GM19351 (cell line): ENCODE results near the gene TCIRG1.
"Not testable (repeated sequence)": the region's sequence is repeated elsewhere in the genome, so short reads cannot be mapped to it uniquely, and the experiment has no call there.

Source experiments
- ATAC-seq: cut with Tn5 transposase; IDR thresholded peaks from one replicate; pipeline ENCODE4 v1.9.1; 2021; ENCODE audit warnings: mild to moderate bottlenecking, moderate library complexity; ENCODE audit not compliant: unreplicated experiment

The TCIRG1 gene

DNA sequence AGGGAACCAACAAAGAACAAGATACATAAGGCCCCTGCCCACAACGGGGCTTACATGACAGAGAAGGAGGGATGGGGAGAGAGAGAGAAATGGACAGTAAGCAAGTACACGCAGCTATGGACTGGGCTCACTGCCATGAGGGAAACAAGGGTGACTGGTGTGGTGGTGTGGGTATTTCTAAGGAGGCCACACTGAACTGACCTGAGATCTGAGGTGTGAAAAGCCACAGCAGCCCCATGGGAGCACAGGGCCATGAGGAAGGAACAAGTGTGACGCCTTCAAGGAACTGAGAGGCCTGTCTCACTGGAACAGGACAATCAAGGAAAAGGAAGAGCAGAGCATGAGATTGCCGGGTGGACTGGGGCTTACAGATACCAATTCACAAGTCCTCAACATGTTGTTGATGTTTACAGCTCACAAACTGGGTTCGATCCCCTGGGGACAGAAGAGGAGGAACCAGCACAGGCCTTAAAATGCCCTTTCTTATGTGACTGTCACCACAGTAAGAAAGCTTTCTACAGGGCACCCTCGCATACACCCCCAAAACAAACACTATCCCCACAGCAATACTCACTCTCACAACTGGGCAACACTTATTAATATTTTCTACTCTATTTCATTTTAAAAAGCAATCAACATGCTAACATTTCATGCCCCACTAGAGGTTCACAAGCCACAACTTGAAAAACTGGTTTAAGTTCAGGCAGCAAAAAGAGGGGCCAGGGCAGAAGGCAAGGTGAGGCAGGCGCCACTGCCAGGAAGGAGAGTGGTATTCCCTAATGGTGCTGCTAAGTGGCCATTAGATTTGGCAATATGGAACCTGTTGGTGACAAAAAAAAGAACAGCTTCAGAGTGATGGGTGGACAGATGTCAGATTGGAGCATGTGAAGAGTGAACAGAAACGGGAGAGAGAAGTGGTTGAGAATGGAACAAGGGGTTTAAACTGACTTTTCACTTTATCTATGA, 39.1 kb downstream of the TCIRG1 start:
- no peak for ATAC-seq

DNA sequence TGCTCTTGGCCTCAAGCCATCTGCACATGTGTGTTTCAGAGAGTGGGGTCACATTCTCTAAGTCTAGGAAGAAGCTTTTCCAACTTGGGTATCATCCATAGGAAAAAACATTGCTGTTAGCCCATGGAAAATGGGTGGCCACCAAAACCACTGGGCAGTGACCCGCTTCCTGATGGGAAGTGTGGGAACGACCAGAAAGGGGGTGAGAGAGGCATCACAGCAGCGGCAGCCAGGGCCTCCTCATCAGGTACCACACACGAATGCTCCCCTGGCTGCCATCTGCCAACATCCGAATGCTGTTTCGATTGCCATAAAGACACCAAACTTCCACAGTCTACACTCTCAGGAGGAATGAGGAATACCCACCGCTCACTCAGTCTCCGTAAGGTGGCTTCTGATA, 42.0 kb downstream of the TCIRG1 start:
- ATAC-seq = no peak

DNA sequence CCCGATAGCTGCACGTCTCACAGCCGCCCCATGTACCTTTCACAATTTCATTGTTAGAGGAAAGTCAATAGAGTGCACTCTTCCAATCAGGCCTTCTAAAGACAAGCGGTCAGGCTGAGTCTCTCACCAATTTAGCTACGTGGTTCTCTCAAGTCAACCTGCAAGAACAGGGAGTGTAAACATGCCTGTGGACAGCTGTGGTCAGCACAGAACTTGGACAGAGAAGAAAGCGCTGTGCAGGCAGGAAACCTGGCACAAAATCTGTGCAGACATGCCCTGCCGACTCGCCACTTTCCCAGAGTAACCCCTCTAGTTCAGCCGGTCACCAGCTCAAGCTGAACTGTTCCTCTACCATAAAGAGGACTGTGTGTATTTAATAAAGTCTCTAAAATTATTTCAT, 42.9 kb downstream of the TCIRG1 start:
- ATAC-seq = no peak

DNA sequence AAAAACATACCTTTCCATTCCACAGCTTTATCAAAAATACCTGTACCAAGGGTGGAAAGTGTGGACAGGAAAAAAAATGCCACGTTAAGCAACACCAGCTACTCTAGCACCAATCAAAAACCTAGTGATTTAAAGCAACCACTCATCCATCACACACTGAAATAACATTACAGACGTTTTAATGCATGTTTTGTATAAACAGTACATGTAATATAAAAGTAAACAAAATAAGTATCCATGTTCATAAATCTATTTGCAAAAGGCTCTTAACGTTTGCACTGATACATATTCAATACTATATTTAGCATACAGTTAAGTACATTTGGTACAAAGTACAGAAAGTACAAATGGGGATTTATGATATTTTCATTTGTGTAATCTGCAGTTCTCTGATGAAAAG, 43.7 kb downstream of the TCIRG1 start:
- ATAC-seq = no peak

DNA sequence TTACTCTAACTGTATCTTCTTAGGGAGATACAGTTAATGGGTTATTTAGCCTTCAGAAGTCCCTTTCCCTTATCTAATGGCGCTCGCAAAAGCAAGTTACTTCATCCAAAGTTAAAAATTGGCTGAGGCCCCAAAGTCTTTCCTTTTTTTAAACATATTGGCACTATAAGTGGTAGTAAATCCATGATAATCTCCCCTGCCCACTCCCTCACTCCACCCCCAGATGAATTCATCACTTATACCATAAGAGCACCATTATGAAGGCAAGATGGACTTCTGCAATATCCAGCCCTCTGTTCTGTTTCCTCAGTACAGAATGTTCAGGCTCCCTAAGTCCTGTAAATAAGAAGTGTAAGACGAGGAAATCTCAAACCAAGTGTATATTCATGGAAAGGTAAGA, 44.7 kb downstream of the TCIRG1 start:
- ATAC-seq = no peak

DNA sequence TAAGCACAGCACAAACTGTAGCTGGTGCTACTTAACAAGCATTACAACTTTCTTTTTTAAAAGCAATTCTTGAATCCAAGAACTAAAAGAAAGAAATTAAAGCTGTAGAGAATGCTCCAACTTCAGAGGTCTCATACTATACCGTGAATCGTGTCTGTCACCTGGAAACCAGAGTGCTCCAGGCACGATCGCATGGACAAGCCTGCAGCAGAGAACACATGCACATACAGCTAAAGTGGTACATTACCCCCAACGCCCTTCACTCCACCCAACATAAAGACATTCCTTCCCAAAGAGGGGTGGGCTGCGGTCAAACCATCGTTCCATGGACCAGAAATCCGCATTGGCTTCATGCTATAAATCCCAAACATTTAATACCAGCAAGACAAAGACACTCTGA, 50.9 kb downstream of the TCIRG1 start:
- ATAC-seq = no peak

DNA sequence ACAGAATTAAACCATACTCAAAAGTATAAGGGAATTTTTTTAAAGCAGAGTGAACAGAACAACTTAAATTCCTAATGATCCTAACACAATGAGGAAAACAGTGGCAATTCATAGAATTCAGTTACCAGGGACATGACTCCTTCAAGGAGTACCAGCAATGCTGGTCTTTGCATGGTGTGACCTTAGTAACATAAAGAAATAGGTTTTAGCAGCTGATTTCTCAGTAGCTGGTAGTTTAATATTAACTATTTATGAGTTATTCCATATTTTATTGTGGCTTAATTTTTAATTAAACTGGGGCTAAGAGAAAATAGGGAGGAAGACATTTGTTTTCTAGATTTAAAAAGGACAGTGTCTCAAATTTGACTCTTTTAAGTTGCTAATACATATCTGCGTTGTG, 51.5 kb downstream of the TCIRG1 start:
- ATAC-seq = no peak

DNA sequence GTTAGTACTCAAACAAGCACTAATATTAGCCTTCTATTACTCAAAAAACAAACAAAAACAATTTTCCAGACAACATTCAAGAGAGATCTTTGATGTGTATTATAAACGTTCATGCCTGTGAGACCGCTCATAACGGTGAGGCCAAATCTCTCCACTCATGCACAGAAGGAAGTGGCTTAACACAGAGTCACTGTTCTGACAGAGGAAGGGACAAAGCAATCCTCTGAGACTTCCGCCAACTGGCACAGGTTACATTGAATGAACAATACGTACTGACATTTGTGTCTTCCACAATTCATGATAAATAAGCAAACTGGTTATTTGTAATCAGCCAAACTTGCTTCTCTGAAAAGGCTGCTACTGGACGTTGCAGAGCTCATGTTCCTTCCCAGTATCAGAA, 51.9 kb downstream of the TCIRG1 start:
- ATAC-seq = no peak

DNA sequence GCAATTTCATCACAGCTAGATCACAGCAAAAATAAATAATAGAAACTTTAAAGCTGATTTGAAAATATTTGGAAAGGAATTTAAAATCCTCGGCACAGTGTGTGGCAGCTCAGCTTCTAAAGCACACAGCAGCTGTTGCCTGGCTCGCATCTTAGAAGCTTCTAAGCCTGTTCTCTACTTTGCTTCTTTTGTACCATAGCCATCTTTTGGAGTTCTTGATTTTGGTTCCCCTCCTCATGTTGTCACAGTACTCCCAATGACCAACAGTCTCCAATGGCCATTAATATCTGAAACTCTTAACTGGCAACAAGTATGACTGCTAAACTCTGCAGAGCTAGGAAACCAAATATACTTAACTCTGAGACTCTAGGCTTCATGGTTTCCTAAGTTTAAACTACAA, 53.6 kb downstream of the TCIRG1 start:
- ATAC-seq = no peak

DNA sequence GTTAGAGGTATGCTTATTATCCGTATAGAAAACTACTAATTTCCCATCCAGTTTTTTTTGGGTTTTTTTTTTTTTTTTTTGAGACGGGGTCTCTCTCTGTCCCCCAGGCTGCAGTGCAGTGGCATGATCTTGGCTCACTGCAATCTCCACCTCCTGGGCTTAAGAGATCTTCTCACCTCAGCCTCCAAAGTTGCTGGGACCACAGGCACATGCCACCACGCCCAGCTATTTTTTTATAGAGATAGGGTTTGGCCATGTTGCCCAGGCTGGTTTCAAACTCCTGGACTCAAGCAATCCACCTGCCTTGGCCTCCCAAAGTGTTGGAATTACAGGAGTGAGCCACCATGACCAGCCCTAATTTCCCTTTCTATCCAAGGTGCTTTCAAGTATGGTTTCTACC, 54.1 kb downstream of the TCIRG1 start:
- ATAC-seq = not testable (repeated sequence)

DNA sequence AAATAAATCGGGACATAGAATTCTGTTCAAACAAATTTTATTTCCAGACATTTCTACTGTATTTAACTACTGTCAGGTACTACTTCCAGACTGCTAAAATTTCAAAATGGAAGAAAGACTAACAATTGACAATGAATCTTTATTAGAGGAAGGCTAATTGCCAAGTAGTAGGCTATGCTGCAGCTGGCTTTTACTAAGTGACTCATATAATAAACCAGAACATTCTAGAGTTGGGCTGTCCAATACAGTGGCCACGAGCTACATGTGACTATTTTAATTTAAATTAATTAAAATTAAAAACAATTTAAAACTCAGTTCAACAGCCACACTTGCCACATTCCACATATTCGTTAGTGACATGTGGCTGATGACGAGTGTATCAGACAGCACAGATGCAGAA, 54.7 kb downstream of the TCIRG1 start:
- ATAC-seq = no peak

DNA sequence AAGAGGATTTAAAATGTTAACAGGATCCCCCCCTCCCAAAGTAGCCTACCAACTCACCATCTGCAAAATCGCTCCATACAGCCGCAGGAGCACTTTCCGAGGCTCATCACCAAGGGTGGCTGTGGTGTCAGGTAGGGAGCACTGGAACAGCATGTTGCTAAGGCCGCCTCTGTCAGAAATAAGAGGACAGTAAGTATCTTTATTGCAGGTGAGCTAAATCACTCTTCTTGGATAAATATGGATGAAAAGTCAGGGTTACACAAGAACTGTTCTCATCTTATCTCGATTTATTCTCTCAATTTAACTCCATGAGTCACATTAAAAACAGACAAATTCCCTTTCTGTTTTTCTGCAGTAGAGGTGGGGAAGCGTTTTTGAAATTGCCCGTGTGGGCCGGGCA, 58.1 kb downstream of the TCIRG1 start:
- ATAC-seq = no peak

DNA sequence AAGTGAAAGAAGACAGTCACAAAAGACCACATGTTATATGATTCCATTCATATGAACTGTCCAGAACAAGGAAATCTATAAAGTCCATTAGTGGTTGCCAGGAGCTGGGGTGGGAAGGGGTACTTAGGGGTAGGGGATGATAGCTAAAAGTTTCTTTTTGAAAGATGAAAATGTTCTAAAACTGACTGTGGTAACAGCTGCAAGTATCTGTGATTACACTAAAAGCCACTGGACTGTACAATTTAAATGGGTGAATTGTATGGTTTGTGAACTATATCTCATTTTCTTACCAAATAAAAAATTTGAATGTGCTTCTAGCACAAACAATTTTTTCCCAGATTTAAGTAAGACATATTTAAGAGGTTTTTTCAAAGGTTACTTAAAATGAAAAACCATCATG, 60.2 kb downstream of the TCIRG1 start:
- ATAC-seq = no peak

DNA sequence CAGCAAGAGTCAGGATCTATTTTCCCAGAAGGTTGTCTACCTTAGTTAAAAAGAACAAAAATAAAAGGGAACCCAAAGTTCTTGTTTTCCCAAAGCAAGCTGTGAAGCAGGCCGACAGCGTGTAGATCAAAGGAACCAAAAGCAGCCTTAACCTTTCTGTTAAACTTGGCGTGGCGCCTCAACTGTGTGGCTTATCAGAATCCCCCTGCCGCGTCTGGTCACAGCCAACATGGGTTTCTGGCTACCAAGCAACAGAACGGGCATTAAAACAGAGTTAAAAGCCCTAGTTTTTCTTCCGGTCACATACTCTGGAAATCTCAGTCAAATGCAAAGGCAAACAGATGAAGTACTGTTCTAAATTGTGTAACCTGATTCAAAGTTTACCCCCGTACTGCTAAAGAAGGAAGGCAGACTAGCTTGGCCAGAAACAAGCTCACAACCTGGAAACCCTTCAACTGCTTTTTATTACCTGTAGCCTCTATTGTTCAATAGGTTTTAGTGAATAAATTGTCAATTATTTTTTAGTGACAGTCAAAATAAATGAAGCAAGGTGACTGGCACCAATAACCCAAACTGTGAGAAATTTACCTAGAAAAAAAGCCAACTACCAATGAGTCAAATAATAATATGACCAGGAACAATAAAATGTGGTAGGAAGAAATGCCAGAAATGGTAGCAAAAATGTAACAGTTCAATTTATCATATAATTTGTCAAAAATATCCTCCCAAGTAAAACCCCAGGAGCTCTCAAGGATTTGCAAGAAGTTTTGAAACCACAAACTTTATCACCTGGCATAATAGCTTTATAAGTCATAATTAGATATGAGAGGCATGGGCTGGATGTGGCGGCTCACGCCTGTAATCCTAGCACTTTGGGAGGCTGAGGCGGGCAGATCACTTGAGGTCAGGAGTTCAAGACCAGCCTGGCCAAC, 60.9 kb downstream of the TCIRG1 start:
- no peak for ATAC-seq
